H7 (cell line): Measurements from ENCODE around the gene DRAM1. TPM values are rescaled to one million over a fixed set of nuclear protein-coding genes. Genes with fewer than 3 reads are reported as not detected.
A peak's percentile ranks its signal among the peaks of the same experiment; 100 is the strongest.

Source experiments
- DNase-seq: peaks from one replicate; pipeline ENCODE4 v3.0.0; 2012
- H3K27me3 ChIP-seq: 2 replicates; pipeline ENCODE4 v1.6.0; 2011; ENCODE audit warnings: mild to moderate bottlenecking, low read length; ENCODE audit not compliant: control insufficient read depth, insufficient read depth
- H3K36me3 ChIP-seq: replicated peaks from 2 replicates; pipeline ENCODE4 v1.5.1; 2011; ENCODE audit warnings: low read length; ENCODE audit not compliant: control insufficient read depth, insufficient read depth
- H3K4me3 ChIP-seq: 2 replicates; pipeline ENCODE4 v1.5.1; 2011; ENCODE audit warnings: low read depth, mild to moderate bottlenecking, control low read depth, low read length, moderate library complexity; ENCODE audit not compliant: insufficient read depth
- total RNA-seq: library from RNA; depleted of rRNA; stranded (reverse); fragments of >200 nt; shearing (Covaris generic); gene quantifications from 2 replicates; pipeline ENCODE4 v1.2.3, GENCODE V29; 2014; rRNA removed

Gene DRAM1
- 1.0 and 1.6 TPM in 2 replicates for total RNA-seq

DNA sequence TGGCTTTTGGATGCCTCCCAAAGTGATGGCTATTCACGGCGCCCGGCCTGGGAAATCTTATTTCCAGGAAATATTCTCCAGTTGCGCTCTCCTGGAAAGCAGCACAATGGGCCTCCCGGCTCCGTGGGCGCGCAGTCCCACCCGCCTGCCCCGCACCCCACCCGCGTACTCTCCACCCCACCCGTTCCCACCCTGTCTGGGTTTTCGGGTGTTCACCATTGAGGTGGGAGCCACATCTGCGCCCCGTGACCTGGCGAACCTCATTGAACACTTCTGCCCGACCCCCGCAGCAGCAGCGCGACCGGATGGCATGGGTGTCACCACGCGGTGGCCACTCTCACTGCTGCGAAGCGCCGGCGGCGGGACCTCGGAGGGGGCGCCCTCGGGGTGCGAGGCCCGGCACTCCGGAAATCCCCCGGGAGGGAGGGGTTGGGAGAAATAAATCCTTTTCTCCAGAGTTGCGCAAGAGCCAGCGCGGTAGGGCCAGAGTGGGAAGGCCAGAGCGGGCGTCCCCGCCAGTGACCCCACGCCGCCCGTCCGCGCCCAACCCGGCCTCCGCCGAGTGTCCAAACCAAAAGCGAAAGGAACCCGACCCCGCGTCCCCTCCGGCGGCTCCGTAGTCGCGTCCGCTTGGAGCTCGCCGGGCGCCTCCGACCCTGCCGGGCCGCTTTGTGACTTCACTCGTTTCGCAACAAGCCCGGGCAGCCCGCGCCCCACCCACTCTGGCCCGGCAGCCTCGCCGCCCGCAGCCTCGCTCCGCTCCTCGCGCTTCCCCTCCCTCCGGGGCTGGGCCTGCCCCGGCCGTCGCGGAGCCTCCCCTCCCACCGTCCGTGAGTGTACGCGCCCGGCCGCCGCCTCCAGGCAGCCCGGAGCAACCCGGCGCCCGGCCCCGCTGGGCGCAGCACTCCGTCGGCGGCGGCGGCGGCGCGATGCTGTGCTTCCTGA is at the start of gene DRAM1:
TSS of gene DRAM1 (plus strand) at position 720 of the 945 bp plus-strand sequence. CDS start at position 930, 210 bp downstream.
- H3K4me3 ChIP-seq: peak within 1 kb of the TSS; percentile 71

GRCh38 chr12:101828463-101829196 is 48.8 kb upstream of the DRAM1 start:
- no peaks in the 10 kb centered on the region for H3K36me3 ChIP-seq
- no peak for DNase-seq
- H3K27me3 ChIP-seq: no peaks in the 10 kb centered on the region
- no peak overlapping the region for H3K4me3 ChIP-seq

More for the DNA sequence above, at the start of gene DRAM1:
- peak; percentile 93 for DNase-seq
- Histone ChIP-seq H3K27me3 (peaks cover 16% of the 10 kb centered on the region), H3K36me3 (no peaks in the 10 kb centered on the region)

DNA sequence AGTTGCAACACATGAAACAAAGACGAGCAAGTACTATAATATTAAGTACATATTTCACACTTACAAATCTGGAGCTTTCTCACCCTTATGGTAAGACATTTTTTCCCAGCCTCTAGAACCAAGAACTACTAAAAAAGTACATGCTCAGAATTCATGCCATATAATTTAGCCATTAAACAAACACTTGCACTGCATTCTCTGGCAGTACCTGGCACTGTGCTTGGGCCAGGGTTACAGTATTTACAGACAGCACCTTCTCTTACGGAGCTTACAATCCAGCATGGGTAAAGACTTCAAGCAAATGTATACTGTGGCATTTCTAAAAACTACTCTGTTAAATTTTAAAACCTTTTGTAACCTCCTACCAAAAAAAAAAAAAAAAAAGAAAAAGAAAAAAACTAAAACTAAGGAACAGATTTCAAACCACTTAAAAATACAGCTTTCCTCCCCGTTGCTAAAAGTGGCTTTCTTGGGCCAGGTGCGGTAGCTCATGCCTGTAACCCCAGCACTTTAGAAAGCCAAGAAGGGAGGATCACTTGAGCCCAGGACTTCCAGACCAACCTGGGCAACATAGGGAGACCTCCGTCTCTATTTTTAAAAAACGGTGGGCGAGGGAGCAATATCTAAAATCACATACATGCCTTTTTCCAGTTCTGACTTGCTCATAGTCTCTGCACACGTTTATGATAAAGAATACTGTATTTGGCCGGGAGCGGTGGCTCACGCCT is 47.6 kb upstream of the DRAM1 start:
- Histone ChIP-seq H3K27me3 (no peaks in the 10 kb centered on the region), H3K4me3 (peak overlapping the region; percentile 64), H3K36me3 (no peaks in the 10 kb centered on the region)
- DNase-seq: no peak

DNA sequence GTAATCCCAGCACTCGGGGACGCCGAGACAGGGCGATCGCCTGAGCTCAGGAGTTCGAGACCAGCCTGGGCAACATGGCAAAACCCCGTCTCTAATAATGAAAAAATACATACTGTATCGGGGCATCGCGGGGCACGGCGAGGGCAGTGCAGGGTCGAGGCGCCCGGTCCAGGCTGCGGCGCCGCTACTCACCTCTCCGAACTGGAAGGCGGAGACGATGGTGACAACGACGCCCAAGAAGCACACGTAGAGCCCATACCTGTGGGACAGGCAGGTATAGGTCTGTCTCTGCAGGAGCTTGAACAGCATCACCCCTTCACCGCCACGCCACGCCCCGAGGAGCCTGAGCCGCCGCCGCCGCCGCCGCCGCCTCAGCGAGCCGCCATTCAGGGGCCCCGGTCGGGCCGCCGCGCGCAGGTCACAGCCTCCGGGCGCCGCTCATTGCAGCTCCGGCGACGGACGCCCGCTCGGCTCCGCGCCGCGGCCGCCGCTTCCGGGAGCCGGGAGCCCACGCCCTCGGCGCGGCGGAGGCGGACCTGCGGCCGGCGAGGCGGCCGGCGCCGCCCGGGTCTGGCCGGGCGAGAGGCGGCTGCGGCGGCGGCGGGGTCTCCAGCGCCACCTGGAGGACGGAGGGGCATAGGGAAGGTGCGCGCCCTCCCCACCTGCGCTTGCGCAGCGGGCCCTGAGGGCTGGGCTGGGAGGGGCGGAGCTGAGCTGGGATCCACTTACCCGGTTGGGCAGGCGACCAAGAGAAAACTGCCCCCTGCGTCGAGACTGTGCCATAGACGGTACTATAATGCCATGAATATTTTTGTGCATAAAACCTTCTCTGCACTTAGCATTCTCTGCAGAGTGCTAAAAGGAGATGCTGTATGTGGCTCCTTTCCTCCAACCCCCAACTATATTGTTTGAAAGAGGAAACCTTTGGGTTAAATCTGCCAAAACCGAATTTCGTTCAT is 46.7 kb upstream of the DRAM1 start, which contains the start of gene GNPTAB:
TSS of gene GNPTAB (minus strand) at position 593 of the 959 bp plus-strand sequence. CDS start at position 309, 284 bp downstream.
- H3K4me3 ChIP-seq: peak within 1 kb of the TSS; percentile 64
- no peaks in the 10 kb centered on the region for H3K27me3 ChIP-seq
- DNase-seq: peak; percentile 97
- H3K36me3 ChIP-seq: no peaks in the 10 kb centered on the region

DNA sequence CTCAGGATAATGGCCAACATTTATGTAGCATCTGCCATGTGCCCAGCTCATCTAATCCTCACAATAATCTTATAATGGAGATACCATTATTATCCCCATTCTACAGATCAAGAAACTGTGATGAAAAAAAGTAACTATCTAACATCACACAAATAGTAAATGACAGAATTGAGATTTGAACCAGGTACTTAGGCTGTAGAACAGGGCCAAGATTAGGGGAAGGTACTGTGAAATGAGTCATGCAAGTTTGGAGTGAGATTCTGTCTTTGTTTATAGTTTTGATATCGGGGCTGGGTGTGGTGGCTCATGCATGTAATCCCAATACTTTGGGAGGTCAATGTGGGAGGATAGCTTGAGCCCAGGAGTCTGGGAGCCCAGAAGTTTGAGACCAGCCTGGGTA is 45.4 kb upstream of the DRAM1 start:
- Histone ChIP-seq H3K27me3 (no peaks in the 10 kb centered on the region), H3K36me3 (no peaks in the 10 kb centered on the region)

GRCh38 chr12:101838628-101839323 is 38.6 kb upstream of the DRAM1 start:
- Histone ChIP-seq H3K4me3 (no peak overlapping the region), H3K36me3 (no peaks in the 10 kb centered on the region), H3K27me3 (no peaks in the 10 kb centered on the region)
- no peak for DNase-seq

More for the DNA sequence above, 45.4 kb upstream of the DRAM1 start:
- no peak overlapping the region for H3K4me3 ChIP-seq
- no peak for DNase-seq

DNA sequence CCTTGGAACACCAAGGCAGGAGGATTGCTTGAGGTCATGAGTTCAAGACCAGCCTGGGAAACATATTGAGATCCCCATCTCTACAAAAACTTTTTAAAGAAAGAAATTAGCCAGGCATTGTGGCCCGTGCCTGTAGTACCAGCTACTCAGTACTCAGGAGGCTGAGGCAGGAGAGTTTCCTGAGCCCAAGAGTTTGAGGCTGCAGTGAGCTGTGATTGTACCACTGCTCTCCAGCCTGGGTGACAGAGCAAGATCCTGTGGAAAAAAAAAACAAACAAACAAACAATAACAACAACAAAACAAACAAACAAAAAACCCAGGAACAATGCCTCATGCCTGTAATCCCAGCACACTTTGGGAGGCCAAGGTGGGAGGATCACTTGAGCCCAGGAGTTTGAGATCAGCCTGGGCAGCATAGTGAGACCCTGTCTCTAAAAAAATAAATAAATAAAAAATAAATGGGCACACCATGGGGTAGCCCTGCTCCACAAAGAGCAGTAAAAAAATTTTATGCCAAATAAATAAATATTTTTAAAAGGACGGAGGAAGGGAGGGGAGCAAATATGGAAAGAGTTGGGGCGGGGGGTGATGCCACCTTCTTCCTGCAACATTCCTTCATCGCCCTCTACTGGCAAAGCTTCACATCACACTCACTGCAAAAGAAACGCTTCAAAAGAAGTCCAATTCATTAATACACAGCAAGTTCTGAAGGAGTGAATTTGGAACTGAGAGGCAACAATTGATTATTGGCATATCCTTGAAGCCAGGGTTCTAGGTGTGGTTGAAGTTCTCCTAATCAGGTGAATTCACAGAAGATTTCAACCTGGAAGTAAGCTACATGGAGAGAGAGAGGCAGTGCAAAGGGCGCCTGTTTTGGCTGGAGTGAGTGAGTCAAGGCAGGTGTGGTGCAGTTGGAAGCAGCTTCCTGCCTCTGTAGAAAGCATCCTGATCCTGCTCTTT is 37.8 kb upstream of the DRAM1 start:
- no peak overlapping the region for H3K4me3 ChIP-seq
- H3K36me3 ChIP-seq: no peaks in the 10 kb centered on the region
- DNase-seq: peak; percentile 70
- H3K27me3 ChIP-seq: no peaks in the 10 kb centered on the region

DNA sequence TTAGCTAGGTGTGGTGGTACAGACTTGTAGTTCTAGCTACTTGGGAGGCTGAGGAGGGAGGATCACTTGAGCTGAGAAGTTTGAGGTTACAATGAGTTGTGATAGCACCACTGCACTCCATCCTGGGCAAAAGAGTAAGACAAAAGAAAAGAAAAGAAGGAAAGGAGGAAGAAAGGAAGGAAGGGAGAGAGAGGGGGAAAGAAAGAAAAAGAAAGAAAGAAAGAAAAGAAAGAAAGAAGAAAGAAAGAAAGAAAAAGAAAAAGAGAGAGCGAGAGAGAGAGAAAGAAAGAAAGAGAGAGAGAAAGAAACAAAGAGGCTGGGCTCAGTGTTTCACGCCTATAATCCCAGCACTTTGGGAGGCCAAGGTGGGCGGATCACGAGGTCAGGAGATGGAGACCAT is 36.3 kb upstream of the DRAM1 start:
- Histone ChIP-seq H3K27me3 (no peaks in the 10 kb centered on the region), H3K36me3 (no peaks in the 10 kb centered on the region), H3K4me3 (no peak overlapping the region)
- no peak for DNase-seq

DNA sequence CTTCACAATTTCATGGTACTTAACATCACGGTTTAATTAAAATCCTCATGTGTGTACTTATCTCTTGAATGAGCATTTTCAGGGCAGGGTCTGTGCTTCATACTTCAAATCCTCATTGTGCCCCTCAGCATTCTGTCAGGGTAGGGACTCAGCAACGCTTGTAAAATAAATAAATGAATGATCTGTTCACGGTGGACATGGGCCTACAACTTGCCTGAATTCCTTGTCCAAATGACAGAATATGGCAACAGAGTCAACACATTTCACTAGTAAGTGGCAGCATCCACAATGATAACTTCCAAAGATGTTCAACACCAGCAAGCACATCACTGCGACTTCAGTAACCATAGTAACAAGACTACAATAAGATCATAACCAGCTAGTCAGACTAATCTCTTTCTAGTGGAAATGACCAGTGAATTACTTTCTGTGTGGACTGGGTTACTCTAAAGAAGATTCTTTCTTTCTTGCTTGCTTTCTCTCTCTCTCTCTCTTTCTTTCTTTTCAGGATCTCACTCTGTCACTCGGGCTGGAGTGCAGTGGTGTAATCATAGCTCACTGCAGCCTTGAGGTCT is 32.2 kb upstream of the DRAM1 start:
- no peaks in the 10 kb centered on the region for H3K36me3 ChIP-seq
- H3K4me3 ChIP-seq: no peak overlapping the region
- H3K27me3 ChIP-seq: no peaks in the 10 kb centered on the region
- no peak for DNase-seq

- Histone ChIP-seq H3K4me3 (no peak overlapping the region), H3K36me3 (no peaks in the 10 kb centered on the region), H3K27me3 (no peaks in the 10 kb centered on the region)
- DNase-seq: no peak
These were observed 30.1 kb upstream of the DRAM1 start for GRCh38 chr12:101847325-101847724.

- no peaks in the 10 kb centered on the region for H3K27me3 ChIP-seq
- DNase-seq: no peak
- no peak overlapping the region for H3K4me3 ChIP-seq
- H3K36me3 ChIP-seq: no peaks in the 10 kb centered on the region
These were observed 27.2 kb upstream of the DRAM1 start for GRCh38 chr12:101850199-101850598.

- H3K36me3 ChIP-seq: no peaks in the 10 kb centered on the region
- no peak for DNase-seq
- no peak overlapping the region for H3K4me3 ChIP-seq
- H3K27me3 ChIP-seq: no peaks in the 10 kb centered on the region
These were observed 24.4 kb upstream of the DRAM1 start for GRCh38 chr12:101852998-101853397.
